Hepatocyte (in vitro differentiated cells): ENCODE measurements around the gene PRKG1. TPM values are rescaled to one million over a fixed set of nuclear protein-coding genes. Genes with fewer than 3 reads are reported as not detected.

Experiments
- DNase-seq: peaks from one replicate; pipeline ENCODE4 v3.0.0-alpha.2; 2016; ENCODE audit warnings: low spot score
- H2AFZ ChIP-seq: fragments of 200-600 bp; sonication (generic); 2 replicates; pipeline ENCODE4 v1.6.0; 2016; ENCODE audit warnings: antibody characterized with exemption, mild to moderate bottlenecking
- H3K27ac ChIP-seq: fragments of 200-600 bp; sonication (generic); 2 replicates; pipeline ENCODE4 v1.5.1; 2016; ENCODE audit warnings: mild to moderate bottlenecking
- H3K27me3 ChIP-seq: fragments of 200-600 bp; sonication (generic); 2 replicates; pipeline ENCODE4 v1.6.1; 2016
- H3K36me3 ChIP-seq: fragments of 200-600 bp; sonication (generic); replicated peaks from 2 replicates; pipeline ENCODE4 v1.5.1; 2016; ENCODE audit warnings: low read depth; ENCODE audit not compliant: insufficient read depth
- H3K4me1 ChIP-seq: fragments of 200-600 bp; sonication (generic); 2 replicates; pipeline ENCODE4 v1.5.1; 2016; ENCODE audit warnings: mild to moderate bottlenecking, moderate library complexity; ENCODE audit not compliant: insufficient read depth
- H3K4me2 ChIP-seq: fragments of 200-600 bp; sonication (generic); 2 replicates; pipeline ENCODE4 v1.6.0; 2016
- H3K4me3 ChIP-seq: fragments of 200-600 bp; sonication (generic); 2 replicates; pipeline ENCODE4 v1.5.1; 2016; ENCODE audit warnings: mild to moderate bottlenecking
- H3K79me2 ChIP-seq: fragments of 200-600 bp; sonication (generic); 2 replicates; pipeline ENCODE4 v1.6.0; 2017; ENCODE audit warnings: mild to moderate bottlenecking
- H3K9me2 ChIP-seq: fragments of 200-600 bp; sonication (generic); replicated peaks from 2 replicates; pipeline ENCODE4 v1.6.0; 2017; ENCODE audit warnings: mild to moderate bottlenecking; ENCODE audit not compliant: insufficient read depth
- H3K9me3 ChIP-seq: fragments of 200-600 bp; sonication (generic); 2 replicates; pipeline ENCODE4 v1.5.1; 2016; ENCODE audit warnings: low read depth, mild to moderate bottlenecking
- H4K20me1 ChIP-seq: fragments of 200-600 bp; sonication (generic); 2 replicates; pipeline ENCODE4 v1.6.0; 2016; ENCODE audit warnings: mild to moderate bottlenecking; ENCODE audit not compliant: insufficient read depth, poor library complexity, severe bottlenecking
- EZH2 ChIP-seq: fragments of 200-600 bp; sonication (generic); IDR thresholded peaks from 2 replicates; pipeline ENCODE4 v1.6.1; 2016; ENCODE audit warnings: antibody characterized with exemption, mild to moderate bottlenecking, borderline replicate concordance
- EZH2phosphoT487 ChIP-seq: fragments of 200-600 bp; sonication (generic); IDR thresholded peaks from one replicate; pipeline ENCODE4 v1.6.1; 2018; ENCODE audit warnings: antibody characterized with exemption, mild to moderate bottlenecking, low read depth, moderate library complexity; ENCODE audit not compliant: unreplicated experiment, severe bottlenecking
- WGBS: methylation state at CpG from one replicate; pipeline ENCODE4 v1.1.6; 2016; ENCODE audit warnings: low lambda C conversion rate; ENCODE audit errors: missing lambda C conversion rate; 5-methylcytosine and 5-hydroxymethylcytosine counted together
- polyA plus RNA-seq: library from polyadenylated mRNA; unstranded; fragments of >200 nt; fragmentation: Nextera tagmentation; extraction: Ambion mirVana; gene quantifications from 2 replicates; pipeline ENCODE4 v1.2.1, GENCODE V29; 2016
- total RNA-seq: library from RNA; depleted of rRNA; stranded (reverse); fragments of >200 nt; gene quantifications from 2 replicates; pipeline ENCODE4 v1.2.3, GENCODE V29; 2014
- TF ChIP-seq, protein P1 (sequence below): fragments of 200-600 bp; sonication (generic); IDR thresholded peaks from 2 replicates; pipeline ENCODE4 v1.5.1; 2016; ENCODE audit warnings: antibody characterized with exemption, mild to moderate bottlenecking; ENCODE audit not compliant: poor library complexity

Gene PRKG1
- total and polyA plus RNA-seq, 2 experiments from 2014 or later = 4.0 to 8.1 TPM

DNA sequence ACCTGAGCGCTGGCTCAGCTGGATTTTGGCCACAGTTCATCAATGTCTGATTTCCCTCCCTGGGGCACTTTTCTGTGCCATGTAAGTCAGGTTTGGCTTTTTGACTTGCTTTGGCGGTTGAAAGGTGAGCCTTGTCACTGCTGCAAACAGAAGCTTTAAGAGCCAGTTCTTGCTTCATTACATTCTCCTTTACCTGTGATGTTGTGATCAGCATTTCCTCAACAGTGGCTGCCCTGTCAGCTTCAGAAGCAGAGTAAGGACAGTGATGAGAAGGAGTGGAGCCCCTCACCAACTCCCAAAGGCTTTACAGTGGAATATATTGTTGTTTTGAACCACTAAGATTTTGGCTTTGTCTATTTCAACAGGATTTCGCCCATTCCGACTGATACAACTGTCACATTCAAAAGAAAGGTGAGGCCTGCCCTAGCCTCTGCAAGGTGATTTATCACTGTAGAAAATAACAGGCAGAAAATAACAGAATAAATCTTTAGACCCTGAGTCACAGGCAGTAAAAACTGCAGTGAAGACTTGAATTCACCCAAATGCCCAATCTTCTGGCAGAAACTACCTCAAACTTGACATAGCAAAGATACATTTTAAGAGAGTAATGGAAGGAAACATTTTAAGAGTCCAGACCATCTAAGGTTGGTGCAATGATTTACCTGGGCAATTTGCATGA is 1226.5 kb downstream of the PRKG1 start:
- H3K4me1 ChIP-seq = no peaks in the 10 kb centered on the region
- H2AFZ ChIP-seq = no peak overlapping the region
- DNase-seq = no peak
- H3K27ac ChIP-seq = no peak overlapping the region
- no peak overlapping the region for H3K4me2 ChIP-seq
- no peaks in the 10 kb centered on the region for H4K20me1 ChIP-seq
- TF ChIP-seq, protein P1, sequence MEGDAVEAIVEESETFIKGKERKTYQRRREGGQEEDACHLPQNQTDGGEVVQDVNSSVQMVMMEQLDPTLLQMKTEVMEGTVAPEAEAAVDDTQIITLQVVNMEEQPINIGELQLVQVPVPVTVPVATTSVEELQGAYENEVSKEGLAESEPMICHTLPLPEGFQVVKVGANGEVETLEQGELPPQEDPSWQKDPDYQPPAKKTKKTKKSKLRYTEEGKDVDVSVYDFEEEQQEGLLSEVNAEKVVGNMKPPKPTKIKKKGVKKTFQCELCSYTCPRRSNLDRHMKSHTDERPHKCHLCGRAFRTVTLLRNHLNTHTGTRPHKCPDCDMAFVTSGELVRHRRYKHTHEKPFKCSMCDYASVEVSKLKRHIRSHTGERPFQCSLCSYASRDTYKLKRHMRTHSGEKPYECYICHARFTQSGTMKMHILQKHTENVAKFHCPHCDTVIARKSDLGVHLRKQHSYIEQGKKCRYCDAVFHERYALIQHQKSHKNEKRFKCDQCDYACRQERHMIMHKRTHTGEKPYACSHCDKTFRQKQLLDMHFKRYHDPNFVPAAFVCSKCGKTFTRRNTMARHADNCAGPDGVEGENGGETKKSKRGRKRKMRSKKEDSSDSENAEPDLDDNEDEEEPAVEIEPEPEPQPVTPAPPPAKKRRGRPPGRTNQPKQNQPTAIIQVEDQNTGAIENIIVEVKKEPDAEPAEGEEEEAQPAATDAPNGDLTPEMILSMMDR = no peak
- 84% methylated on average over 4 of the region's 4 CpGs for WGBS
- no peaks in the 10 kb centered on the region for H3K79me2 ChIP-seq
- no peaks in the 10 kb centered on the region for H3K27me3 ChIP-seq
- H3K9me2 ChIP-seq = no peaks in the 10 kb centered on the region
- no peaks in the 10 kb centered on the region for H3K9me3 ChIP-seq
- no peaks in the 10 kb centered on the region for H3K36me3 ChIP-seq
- no peak overlapping the region for H3K4me3 ChIP-seq

DNA sequence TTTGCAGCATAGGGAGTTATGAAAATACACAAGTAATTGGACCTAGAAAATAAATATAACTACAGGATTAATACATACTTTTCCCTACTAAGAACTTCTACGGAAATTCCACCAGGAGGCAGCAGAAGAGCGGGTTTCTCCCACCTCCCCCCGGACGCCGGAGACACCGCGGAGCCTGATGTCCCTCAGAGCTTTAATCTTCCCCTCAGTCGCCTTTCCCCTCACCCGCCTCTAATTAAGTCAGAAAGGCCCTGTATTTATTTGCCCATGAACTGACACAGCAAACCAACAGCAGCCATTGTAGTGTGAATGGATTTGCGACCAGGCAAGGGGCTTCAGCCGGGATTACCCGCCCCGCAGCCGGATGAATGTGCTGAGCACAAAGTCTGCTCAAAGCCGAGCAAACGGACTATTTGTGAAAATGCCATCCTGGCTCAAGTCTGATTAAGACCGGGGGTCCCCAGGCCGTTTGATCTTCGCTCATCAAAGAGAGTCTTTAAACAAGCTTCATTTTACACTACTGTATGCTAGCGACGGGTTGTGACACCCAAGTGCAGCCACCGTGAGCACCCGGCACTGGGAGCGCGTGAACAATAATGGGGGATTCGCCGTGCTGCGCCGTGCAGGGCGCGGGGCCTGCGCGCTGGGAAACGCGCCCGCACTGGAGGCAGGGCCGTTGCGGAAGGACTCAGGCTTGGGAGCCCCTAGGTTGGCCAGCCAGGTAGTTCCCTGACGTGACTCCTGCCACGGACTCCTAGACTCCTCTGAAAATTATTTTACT is 1234.2 kb downstream of the PRKG1 start:
- Histone ChIP-seq H3K4me2 (peak overlapping the region; percentile 90), H3K79me2 (no peaks in the 10 kb centered on the region), H3K27me3 (peaks cover 21% of the 10 kb centered on the region), H3K4me1 (peaks cover 3% of the 10 kb centered on the region), H4K20me1 (no peaks in the 10 kb centered on the region), H3K4me3 (peak overlapping the region; percentile 83), H3K9me2 (no peaks in the 10 kb centered on the region), H3K27ac (no peak overlapping the region), H3K36me3 (no peaks in the 10 kb centered on the region), H2AFZ (peak overlapping the region; percentile 91), H3K9me3 (no peaks in the 10 kb centered on the region)
- 2% methylated on average over 40 of the region's 40 CpGs for WGBS
- TF ChIP-seq EZH2 = no peak
- TF ChIP-seq, protein P1 = peak; percentile 84
- no peak for TF ChIP-seq EZH2phosphoT487
- peak; percentile 79 for DNase-seq

DNA sequence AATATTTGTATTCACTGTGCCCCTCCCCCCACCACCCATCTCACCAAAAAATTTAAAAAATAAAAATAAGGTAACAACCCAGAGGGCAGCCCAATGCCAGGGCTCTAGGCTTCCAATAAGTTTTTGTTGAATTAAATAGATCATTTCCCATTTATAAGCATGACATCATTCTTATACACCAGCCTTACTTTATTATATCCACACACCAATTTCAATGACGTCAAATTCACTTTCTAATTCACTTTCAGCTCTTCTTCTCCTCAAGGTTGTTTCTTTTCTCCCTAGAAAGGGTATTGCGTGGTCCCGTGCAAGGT is 1238.6 kb downstream of the PRKG1 start:
- Histone ChIP-seq H3K36me3 (no peaks in the 10 kb centered on the region), H3K27ac (no peak overlapping the region), H3K4me2 (peak overlapping the region; percentile 98), H2AFZ (peak overlapping the region; percentile 90), H3K4me3 (peak overlapping the region; percentile 90), H3K9me2 (no peaks in the 10 kb centered on the region), H3K27me3 (peaks cover 31% of the 10 kb centered on the region), H4K20me1 (no peaks in the 10 kb centered on the region), H3K4me1 (peaks cover 6% of the 10 kb centered on the region), H3K9me3 (no peaks in the 10 kb centered on the region), H3K79me2 (no peaks in the 10 kb centered on the region)
- WGBS = 11% methylated on average over 3 of the region's 3 CpGs
- no peak for DNase-seq
- TF ChIP-seq EZH2phosphoT487 (no peak), EZH2 (no peak)
- TF ChIP-seq, protein P1 = no peak
